ENCODE measurements around the gene PHACTR3. TPM values are rescaled to one million over a fixed set of nuclear protein-coding genes. Genes with fewer than 3 reads are reported as not detected.

The PHACTR3 gene
- total and polyA plus RNA-seq, 2 experiments from 2014 or later: 0.45 to 0.61 TPM

GRCh38 chr20:59743767-59744485 is 139.6 kb downstream of the PHACTR3 start:
- H3F3A ChIP-seq (replicated peaks; ENCODE audit: low read depth): no peaks in the 10 kb centered on the region
- no peaks in the 10 kb centered on the region; the same call in 2 of the 3 replicates for H3K36me3 Mint-ChIP-seq (ENCODE audit: low read depth)
- H3K4me3 ChIP-seq: no peak overlapping the region
- no peaks in the 10 kb centered on the region for H3K9me2 ChIP-seq (ENCODE audit: insufficient read depth)
- H3K4me1 Mint-ChIP-seq: no peaks in the 10 kb centered on the region
- DNase-seq (ENCODE audit: low spot score): peak; percentile 56
- no peak overlapping the region for H3K27ac ChIP-seq (ENCODE audit: low read depth)
- H3K4me2 ChIP-seq: no peak overlapping the region
- H3K4me3 Mint-ChIP-seq: no peak overlapping the region
- no peaks in the 10 kb centered on the region for H3K79me2 ChIP-seq (replicated peaks; ENCODE audit: insufficient read depth)
- H3K9me3 Mint-ChIP-seq: no peaks in the 10 kb centered on the region; the same call in 2 of the 3 replicates
- H4K20me1 ChIP-seq (replicated peaks; ENCODE audit: insufficient read depth): no peaks in the 10 kb centered on the region
- TF ChIP-seq CTCF (conservative IDR thresholded peaks at IDR 0.05; ENCODE audit: low read depth in 2 of 2): peak; percentile 33 to 50
- TF ChIP-seq ZNF462 (CRISPR knock-in tag; IDR thresholded peaks at IDR 0.05): no peak
- TF ChIP-seq EZH2 (IDR thresholded peaks at IDR 0.05; ENCODE audit: low read depth, unreplicated experiment): no peak
- no peak overlapping the region for H2AFZ ChIP-seq
- no peaks in the 10 kb centered on the region for H3K4me1 ChIP-seq (ENCODE audit: insufficient read depth)
- peak; percentile 86 for ATAC-seq
- no peak overlapping the region for H3K27ac Mint-ChIP-seq
- no peaks in the 10 kb centered on the region for H3K36me3 ChIP-seq (ENCODE audit: insufficient read depth)
- H3K27me3 ChIP-seq (ENCODE audit: insufficient read depth): no peaks in the 10 kb centered on the region; the same call in 1 of the 2 replicates
- peaks cover 6% of the 10 kb centered on the region for H3K27me3 Mint-ChIP-seq (ENCODE audit: insufficient read depth, low read depth, poor library complexity)
